Activated naive CD8-positive, alpha-beta T cell treated with anti-CD3 and anti-CD28 coated beads for 36 hours (primary cell): ENCODE measurements around the gene ADGRG7. TPM values are rescaled to one million over a fixed set of nuclear protein-coding genes. Genes with fewer than 3 reads are reported as not detected.

ENCODE experiments used
- DNase-seq: peaks from one replicate; pipeline ENCODE4 v3.0.0; 2021
- H3K27ac Mint-ChIP-seq: one replicate; pipeline ENCODE4 v1.8.0; 2022; ENCODE audit warnings: mild to moderate bottlenecking, moderate library complexity, mixed read lengths
- H3K27me3 Mint-ChIP-seq: one replicate; pipeline ENCODE4 v1.8.0; 2022; ENCODE audit warnings: mild to moderate bottlenecking, mixed read lengths
- H3K36me3 Mint-ChIP-seq: one replicate; pipeline ENCODE4 v1.8.0; 2021; ENCODE audit warnings: mild to moderate bottlenecking, mixed read lengths
- H3K4me1 Mint-ChIP-seq: one replicate; pipeline ENCODE4 v1.8.0; 2021; ENCODE audit warnings: mixed read lengths
- H3K4me3 Mint-ChIP-seq: one replicate; pipeline ENCODE4 v1.8.0; 2022; ENCODE audit warnings: mild to moderate bottlenecking, moderate library complexity, mixed read lengths
- H3K9me3 Mint-ChIP-seq: one replicate; pipeline ENCODE4 v1.8.0; 2022; ENCODE audit warnings: mixed read lengths
- total RNA-seq, 2 experiments: library from RNA; stranded (reverse); gene quantifications; one replicate each; pipeline ENCODE4 v1.2.3, GENCODE V29; 2021

The ADGRG7 gene
- total RNA-seq, 2 experiments from 2014 or later: not detected

GRCh38 chr3:100584101-100584660, 25.2 kb upstream of the ADGRG7 start:
- Mint-ChIP-seq H3K36me3 (no peaks in the 10 kb centered on the region), H3K4me1 (no peaks in the 10 kb centered on the region), H3K27ac (no peak overlapping the region), H3K4me3 (no peak overlapping the region), H3K27me3 (peaks cover 3% of the 10 kb centered on the region), H3K9me3 (no peaks in the 10 kb centered on the region)
- DNase-seq: no peak

DNA sequence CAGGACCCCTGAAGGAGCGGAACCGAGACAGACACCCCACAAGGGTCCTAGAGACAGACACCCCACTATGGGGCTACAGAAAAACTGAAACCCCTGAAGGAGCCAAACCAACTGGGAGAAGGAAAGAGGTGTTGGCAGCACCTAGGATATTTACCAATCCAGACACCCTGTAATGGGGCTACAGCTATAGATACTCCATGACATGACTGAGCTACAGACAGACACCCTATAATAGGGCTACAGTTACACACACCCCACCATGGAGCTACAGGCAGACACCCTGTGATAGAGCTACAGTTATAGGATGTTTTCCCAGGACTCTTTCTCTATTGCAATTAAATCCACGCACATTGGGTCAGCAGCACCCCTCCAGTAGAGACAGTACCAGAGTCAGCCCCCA, 22.6 kb upstream of the ADGRG7 start:
- H3K9me3 Mint-ChIP-seq: no peaks in the 10 kb centered on the region
- H3K27me3 Mint-ChIP-seq: no peaks in the 10 kb centered on the region
- no peak for DNase-seq
- H3K4me3 Mint-ChIP-seq: no peak overlapping the region
- peaks cover 4% of the 10 kb centered on the region for H3K4me1 Mint-ChIP-seq
- no peaks in the 10 kb centered on the region for H3K36me3 Mint-ChIP-seq
- H3K27ac Mint-ChIP-seq: no peak overlapping the region

- H3K4me3 Mint-ChIP-seq: no peak overlapping the region
- H3K4me1 Mint-ChIP-seq: peaks cover 4% of the 10 kb centered on the region
- H3K27ac Mint-ChIP-seq: no peak overlapping the region
- H3K36me3 Mint-ChIP-seq: no peaks in the 10 kb centered on the region
- H3K9me3 Mint-ChIP-seq: no peaks in the 10 kb centered on the region
- H3K27me3 Mint-ChIP-seq: no peaks in the 10 kb centered on the region
- no peak for DNase-seq
Measured at GRCh38 chr3:100588251-100588650, 21.1 kb upstream of the ADGRG7 start.

- Mint-ChIP-seq H3K9me3 (no peaks in the 10 kb centered on the region), H3K4me1 (peaks cover 4% of the 10 kb centered on the region), H3K27me3 (no peaks in the 10 kb centered on the region), H3K27ac (no peak overlapping the region), H3K36me3 (no peaks in the 10 kb centered on the region), H3K4me3 (no peak overlapping the region)
- DNase-seq: peak; percentile 36
Measured at GRCh38 chr3:100590114-100590839, 19.1 kb upstream of the ADGRG7 start.

GRCh38 chr3:100590840-100591147, 18.6 kb upstream of the ADGRG7 start:
- H3K4me1 Mint-ChIP-seq: peaks cover 4% of the 10 kb centered on the region
- no peak for DNase-seq
- H3K27ac Mint-ChIP-seq: no peak overlapping the region
- no peak overlapping the region for H3K4me3 Mint-ChIP-seq
- H3K36me3 Mint-ChIP-seq: no peaks in the 10 kb centered on the region
- no peaks in the 10 kb centered on the region for H3K27me3 Mint-ChIP-seq
- no peaks in the 10 kb centered on the region for H3K9me3 Mint-ChIP-seq

DNA sequence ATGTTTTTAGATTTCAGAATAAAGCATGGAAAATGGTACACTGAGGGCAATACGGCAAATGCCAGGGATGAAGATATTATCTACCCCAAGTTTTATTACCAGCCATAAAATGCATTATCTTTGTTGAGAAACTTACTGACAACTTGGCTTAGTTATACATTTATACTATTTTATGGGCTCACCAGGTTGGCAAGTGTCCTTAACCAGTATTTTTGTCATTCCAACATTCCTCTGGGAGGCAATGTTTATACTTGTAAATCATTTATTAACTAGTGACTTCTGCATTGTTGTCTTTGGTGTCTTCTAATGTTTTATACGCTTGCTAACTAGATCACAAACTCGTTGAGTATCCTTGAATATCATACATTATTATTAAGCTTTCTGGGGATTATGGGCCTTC, 18.0 kb upstream of the ADGRG7 start:
- Mint-ChIP-seq H3K36me3 (no peaks in the 10 kb centered on the region), H3K4me3 (no peak overlapping the region), H3K27ac (no peak overlapping the region)

DNA sequence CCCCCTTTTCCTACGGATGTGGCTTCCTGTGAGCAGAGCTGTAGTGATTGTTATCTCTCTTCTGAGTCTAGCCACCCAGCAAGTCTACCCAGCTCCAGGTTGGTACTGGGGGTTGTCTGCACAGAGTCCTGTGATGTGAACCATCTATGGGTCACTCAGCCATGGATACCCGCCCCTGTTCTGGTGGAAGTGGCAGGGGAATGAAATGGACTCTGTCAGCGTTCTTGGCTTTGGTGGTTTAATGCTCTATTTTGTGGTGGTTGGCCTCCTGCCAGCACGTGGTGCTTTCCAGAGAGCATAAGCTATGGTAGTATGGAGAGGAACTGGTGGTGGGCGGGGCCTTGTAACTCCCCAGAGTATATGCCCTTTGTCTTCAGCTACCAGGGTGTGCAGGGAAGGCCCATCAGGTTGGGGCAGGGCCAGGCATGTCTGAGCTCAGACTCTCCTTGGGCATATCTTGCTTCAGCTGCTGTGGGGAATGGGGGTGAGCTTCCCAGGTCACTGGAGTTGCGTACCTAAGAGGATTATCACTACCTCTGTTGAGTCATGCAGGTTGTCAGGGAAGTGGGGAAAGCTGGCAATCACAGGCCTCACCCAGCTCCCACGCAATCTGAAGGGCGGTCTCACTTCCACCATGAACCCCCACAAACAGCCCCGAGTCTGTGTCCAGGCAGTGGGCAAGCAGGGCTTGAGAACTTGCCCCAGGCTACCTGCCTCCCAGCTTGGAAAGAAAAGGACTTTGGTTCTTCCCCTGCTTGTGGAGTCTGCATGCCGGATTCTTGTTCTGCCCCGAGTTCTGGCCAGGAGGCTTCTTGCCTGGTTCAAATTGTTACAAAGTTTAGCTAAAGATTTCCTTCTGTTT, 9.0 kb upstream of the ADGRG7 start:
- Mint-ChIP-seq H3K27me3 (peaks cover 7% of the 10 kb centered on the region), H3K9me3 (peaks cover 7% of the 10 kb centered on the region), H3K27ac (no peak overlapping the region), H3K36me3 (peaks cover 5% of the 10 kb centered on the region), H3K4me3 (no peak overlapping the region), H3K4me1 (peaks cover 17% of the 10 kb centered on the region)
- DNase-seq: no peak

More for the DNA sequence above, 18.0 kb upstream of the ADGRG7 start:
- H3K27me3 Mint-ChIP-seq: no peaks in the 10 kb centered on the region
- peaks cover 4% of the 10 kb centered on the region for H3K4me1 Mint-ChIP-seq
- no peak for DNase-seq
- no peaks in the 10 kb centered on the region for H3K9me3 Mint-ChIP-seq

GRCh38 chr3:100602506-100603444, 6.6 kb upstream of the ADGRG7 start:
- Mint-ChIP-seq H3K9me3 (peaks cover 7% of the 10 kb centered on the region), H3K4me1 (peaks cover 20% of the 10 kb centered on the region), H3K36me3 (peaks cover 5% of the 10 kb centered on the region), H3K27me3 (peaks cover 10% of the 10 kb centered on the region), H3K27ac (peak overlapping the region; percentile 47), H3K4me3 (peak overlapping the region; percentile 64)
- DNase-seq: no peak

DNA sequence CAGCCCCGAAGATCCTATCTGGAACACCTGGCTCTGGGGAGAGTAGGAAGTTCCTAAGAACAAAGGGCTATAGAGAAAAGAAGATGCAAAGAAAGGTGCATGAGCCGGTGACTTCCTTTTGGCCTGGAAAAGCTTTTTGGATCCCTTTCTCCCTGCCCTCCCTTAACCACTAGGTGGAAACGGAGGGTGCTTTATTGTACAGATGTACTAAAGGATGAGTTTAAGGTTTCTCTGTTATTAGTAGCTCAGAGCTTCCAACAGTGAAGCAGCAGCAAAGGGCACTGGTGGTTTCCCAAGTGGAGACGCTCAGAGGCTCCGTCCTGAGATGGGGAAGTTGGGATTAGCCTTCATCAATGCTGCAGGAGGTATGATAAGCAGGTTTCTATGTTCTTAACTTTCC, 5.9 kb upstream of the ADGRG7 start:
- Mint-ChIP-seq H3K36me3 (peaks cover 5% of the 10 kb centered on the region), H3K4me3 (peak overlapping the region; percentile 64), H3K27me3 (peaks cover 13% of the 10 kb centered on the region), H3K4me1 (peaks cover 21% of the 10 kb centered on the region), H3K9me3 (peaks cover 7% of the 10 kb centered on the region), H3K27ac (peak overlapping the region; percentile 47)
- DNase-seq: no peak

DNA sequence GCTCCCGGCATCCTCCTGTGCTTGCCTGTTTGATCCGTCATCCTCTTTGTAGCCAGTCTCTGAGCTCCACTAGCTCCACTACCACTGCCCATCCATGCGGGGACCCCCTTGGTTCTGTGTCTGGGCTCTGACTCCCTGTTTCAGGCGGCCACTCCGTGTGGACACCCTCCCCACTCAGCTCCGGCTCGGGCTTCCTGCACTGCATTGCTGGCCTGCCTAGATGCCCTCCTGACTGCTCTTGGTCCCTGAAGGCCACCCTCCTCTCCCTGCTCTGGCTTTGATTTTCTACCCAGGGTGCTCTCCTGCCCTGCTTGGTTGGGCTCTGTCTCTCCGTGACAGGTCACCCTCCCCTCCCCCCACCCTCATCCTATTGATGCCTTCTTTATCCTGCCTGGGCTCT, 4.0 kb upstream of the ADGRG7 start:
- H3K27ac Mint-ChIP-seq: no peak overlapping the region
- no peak for DNase-seq
- H3K9me3 Mint-ChIP-seq: no peaks in the 10 kb centered on the region
- H3K36me3 Mint-ChIP-seq: no peaks in the 10 kb centered on the region
- no peak overlapping the region for H3K4me3 Mint-ChIP-seq
- peaks cover 24% of the 10 kb centered on the region for H3K4me1 Mint-ChIP-seq
- H3K27me3 Mint-ChIP-seq: peaks cover 24% of the 10 kb centered on the region

DNA sequence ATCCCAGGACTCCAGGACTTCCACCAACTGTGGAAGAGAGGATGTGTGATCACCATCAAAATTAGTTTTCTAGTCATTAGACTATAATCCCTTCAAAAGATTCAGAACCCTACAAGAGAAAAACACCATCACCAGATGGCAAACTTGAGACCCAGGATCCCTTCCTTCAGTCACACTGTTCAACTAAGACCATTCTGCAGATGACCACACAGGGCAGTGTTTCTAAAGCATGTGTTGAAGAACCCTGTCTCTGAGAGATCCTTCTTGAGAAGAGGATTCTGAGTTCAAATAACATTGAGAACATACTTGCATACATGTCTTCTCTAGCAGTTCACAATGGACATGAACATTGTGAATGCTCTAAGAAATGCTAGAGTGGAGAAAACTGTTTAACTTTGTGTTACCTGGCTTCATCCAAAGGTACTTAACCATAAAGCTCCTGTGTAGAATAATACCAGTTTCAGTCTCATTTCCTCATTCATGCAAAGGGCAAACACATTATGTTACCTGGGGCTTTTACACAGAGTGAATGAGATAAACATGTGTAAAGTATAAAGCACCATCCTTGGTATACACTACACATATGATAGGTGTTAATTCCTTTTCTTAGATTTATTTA, 2.4 kb upstream of the ADGRG7 start:
- H3K4me1 Mint-ChIP-seq: peaks cover 23% of the 10 kb centered on the region
- H3K4me3 Mint-ChIP-seq: no peak overlapping the region
- no peaks in the 10 kb centered on the region for H3K36me3 Mint-ChIP-seq
- H3K9me3 Mint-ChIP-seq: no peaks in the 10 kb centered on the region
- peaks cover 34% of the 10 kb centered on the region for H3K27me3 Mint-ChIP-seq
- no peak for DNase-seq
- H3K27ac Mint-ChIP-seq: no peak overlapping the region

DNA sequence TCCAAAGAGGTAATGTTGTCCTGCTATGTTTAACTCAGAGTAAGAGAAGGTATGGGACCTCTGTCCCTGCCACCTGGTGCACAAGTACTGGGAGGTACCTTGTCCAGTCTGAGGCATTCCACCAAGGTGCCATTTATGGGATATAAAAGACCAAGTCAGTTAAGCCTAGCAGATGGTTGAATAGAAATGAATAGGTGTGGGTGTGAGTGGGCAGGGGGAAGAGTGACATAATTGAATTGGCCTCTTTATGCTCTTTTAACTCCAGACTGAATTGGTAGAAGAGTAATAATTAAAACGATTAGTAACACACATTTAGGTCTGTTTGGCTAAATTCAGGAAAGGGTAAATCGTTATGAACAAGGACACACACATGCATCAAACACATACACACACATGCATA, 562 bp downstream of the ADGRG7 start:
- Mint-ChIP-seq H3K27ac (no peak overlapping the region), H3K36me3 (no peaks in the 10 kb centered on the region), H3K27me3 (peaks cover 44% of the 10 kb centered on the region), H3K4me1 (peaks cover 11% of the 10 kb centered on the region), H3K4me3 (no peak overlapping the region), H3K9me3 (no peaks in the 10 kb centered on the region)
- DNase-seq: no peak

- H3K27ac Mint-ChIP-seq: no peak overlapping the region
- peaks cover 11% of the 10 kb centered on the region for H3K4me1 Mint-ChIP-seq
- H3K4me3 Mint-ChIP-seq: no peak overlapping the region
- DNase-seq: no peak
- no peaks in the 10 kb centered on the region for H3K36me3 Mint-ChIP-seq
- H3K9me3 Mint-ChIP-seq: no peaks in the 10 kb centered on the region
- H3K27me3 Mint-ChIP-seq: peaks cover 52% of the 10 kb centered on the region
Measured at GRCh38 chr3:100611221-100611620, 1.8 kb downstream of the ADGRG7 start.

DNA sequence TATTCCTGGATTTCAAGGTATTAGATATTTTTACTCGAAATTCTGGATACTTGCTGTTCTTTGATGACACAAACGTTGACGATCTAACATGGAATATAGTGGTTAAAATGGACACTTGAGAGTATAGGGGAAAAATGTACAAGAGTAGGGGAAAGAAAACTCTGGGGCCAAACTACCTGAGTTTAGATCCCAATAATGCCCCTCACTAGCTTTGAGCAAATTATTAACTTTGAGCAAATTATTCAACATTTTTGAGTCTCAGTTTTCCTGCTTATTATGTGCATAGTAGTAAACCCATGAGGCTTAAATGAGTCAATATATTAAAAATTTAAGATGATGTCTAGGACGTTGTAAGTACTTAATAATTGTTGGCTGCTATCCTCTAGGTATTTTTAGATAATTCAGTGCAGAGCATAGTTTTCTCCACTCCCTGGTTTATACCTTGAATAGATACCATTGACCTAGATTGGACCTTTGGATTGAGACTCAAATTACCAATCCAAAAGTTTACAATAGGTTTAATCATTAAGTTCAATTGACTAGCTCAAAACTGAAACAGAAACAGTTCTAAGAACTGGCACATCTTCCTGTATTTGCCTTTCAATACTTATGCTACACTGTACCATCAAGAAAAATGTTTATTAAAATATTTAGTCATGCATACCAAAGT, 4.5 kb downstream of the ADGRG7 start:
- Mint-ChIP-seq H3K27ac (no peak overlapping the region), H3K27me3 (peaks cover 46% of the 10 kb centered on the region), H3K36me3 (no peaks in the 10 kb centered on the region)

More for the DNA sequence above, 4.5 kb downstream of the ADGRG7 start:
- DNase-seq: no peak
- peaks cover 6% of the 10 kb centered on the region for H3K4me1 Mint-ChIP-seq
- H3K4me3 Mint-ChIP-seq: no peak overlapping the region
- H3K9me3 Mint-ChIP-seq: no peaks in the 10 kb centered on the region
